NB4 (cell line): ENCODE data around the gene DPYSL5.

Experiments used
- CTCF ChIP-seq: IDR thresholded peaks from one replicate; pipeline ENCODE4 v1.5.1; 2012; ENCODE audit warnings: low read depth, low read length
- POLR2A ChIP-seq: IDR thresholded peaks from 2 replicates; pipeline ENCODE4 v1.6.1; 2011; ENCODE audit warnings: mild to moderate bottlenecking; ENCODE audit not compliant: insufficient read length; ENCODE audit errors: extremely low read depth

GRCh38 chr2:26904839-26905238, 56.9 kb downstream of the DPYSL5 start:
- TF ChIP-seq CTCF (no peak), POLR2A (no peak)
